HG03565 (cell line): Measurements from ENCODE around the gene TMEM109.

Experiments used
- ATAC-seq: cut with Tn5 transposase; IDR thresholded peaks from one replicate; pipeline ENCODE4 v1.9.1; 2021; ENCODE audit warnings: mild to moderate bottlenecking, moderate library complexity; ENCODE audit not compliant: unreplicated experiment

Gene TMEM109

GRCh38 chr11:60939855-60940254, 25.9 kb downstream of the TMEM109 start:
- no peak for ATAC-seq

GRCh38 chr11:60941371-60942119, 27.6 kb downstream of the TMEM109 start:
- ATAC-seq: no peak

- ATAC-seq: no peak
Observed at GRCh38 chr11:60942219-60942618, 28.3 kb downstream of the TMEM109 start.

- no peak for ATAC-seq
Observed at GRCh38 chr11:60942970-60943565, 29.1 kb downstream of the TMEM109 start.

- no peak for ATAC-seq
Observed at GRCh38 chr11:60944490-60945294, 30.7 kb downstream of the TMEM109 start.

- ATAC-seq: no peak
Observed at GRCh38 chr11:60945295-60945667, 31.3 kb downstream of the TMEM109 start.

- no peak for ATAC-seq
Observed at GRCh38 chr11:60946601-60947264, 32.8 kb downstream of the TMEM109 start.

- no peak for ATAC-seq
Observed at GRCh38 chr11:60947700-60948099, 33.7 kb downstream of the TMEM109 start.

- no peak for ATAC-seq
Observed at GRCh38 chr11:60948250-60948649, 34.3 kb downstream of the TMEM109 start.

- ATAC-seq: no peak
Observed at GRCh38 chr11:60950024-60950423, 36.1 kb downstream of the TMEM109 start.

- no peak for ATAC-seq
Observed at GRCh38 chr11:60950933-60951605, 37.1 kb downstream of the TMEM109 start.

- no peak for ATAC-seq
Observed at GRCh38 chr11:60951606-60951903, 37.6 kb downstream of the TMEM109 start.

- peak; percentile 53 for ATAC-seq
Observed at GRCh38 chr11:60951904-60952741, 38.2 kb downstream of the TMEM109 start, which contains the start of gene SLC15A3. SLC15A3 (minus strand) TSS chr11:60952176; CDS start chr11:60951551, 625 bp downstream.

GRCh38 chr11:60952742-60953170, 38.8 kb downstream of the TMEM109 start:
- no peak for ATAC-seq

- no peak for ATAC-seq
Observed at GRCh38 chr11:60953781-60954180, 39.8 kb downstream of the TMEM109 start.

- no peak for ATAC-seq
Observed at GRCh38 chr11:60954421-60954820, 40.5 kb downstream of the TMEM109 start.

- ATAC-seq: no peak
Observed at GRCh38 chr11:60955571-60955970, 41.6 kb downstream of the TMEM109 start.

- no peak for ATAC-seq
Observed at GRCh38 chr11:60957188-60957587, 43.2 kb downstream of the TMEM109 start.

- no peak for ATAC-seq
Observed at GRCh38 chr11:60959431-60959830, 45.5 kb downstream of the TMEM109 start.

GRCh38 chr11:60960405-60960804, 46.4 kb downstream of the TMEM109 start:
- ATAC-seq: no peak
